Thyroid gland (tissue), 4 donors: ENCODE results near the gene EHBP1.

Experiments used
- CTCF ChIP-seq, 6 experiments: fragments of 200-600 bp in 3 of 6; fragments of 450-650 bp in 3 of 6; sonication (generic) in 3 of 6; IDR thresholded peaks; one replicate each; pipeline ENCODE4 v1.5.1; 2016 to 2019; ENCODE audit warnings: antibody characterized with exemption in 6 of 6, mild to moderate bottlenecking in 2 of 6, inconsistent platforms in 1 of 6, moderate library complexity in 1 of 6
- POLR2A ChIP-seq, 2 donors: fragments of 450-650 bp; IDR thresholded peaks; one replicate each; pipeline ENCODE4 v1.6.1; 2017; ENCODE audit warnings: antibody characterized with exemption in 2 of 2, mild to moderate bottlenecking in 2 of 2, moderate library complexity in 1 of 2

- no peak for TF ChIP-seq CTCF (IDR thresholded peaks at IDR 0.05)
- no peak for TF ChIP-seq POLR2A (IDR thresholded peaks at IDR 0.05)
Observed at GRCh38 chr2:62745891-62746481, 40.5 kb downstream of the EHBP1 start.
